Putamen (tissue), 1 donor: ENCODE results near the gene YES1.
"Not testable (repeated sequence)": the region's sequence is repeated elsewhere in the genome, so short reads cannot be mapped to it uniquely, and the experiment has no call there.

Experiments
- DNase-seq: peaks from one replicate; pipeline ENCODE4 v3.0.0-alpha.2; 2016; ENCODE audit warnings: low spot score

The YES1 gene

DNA sequence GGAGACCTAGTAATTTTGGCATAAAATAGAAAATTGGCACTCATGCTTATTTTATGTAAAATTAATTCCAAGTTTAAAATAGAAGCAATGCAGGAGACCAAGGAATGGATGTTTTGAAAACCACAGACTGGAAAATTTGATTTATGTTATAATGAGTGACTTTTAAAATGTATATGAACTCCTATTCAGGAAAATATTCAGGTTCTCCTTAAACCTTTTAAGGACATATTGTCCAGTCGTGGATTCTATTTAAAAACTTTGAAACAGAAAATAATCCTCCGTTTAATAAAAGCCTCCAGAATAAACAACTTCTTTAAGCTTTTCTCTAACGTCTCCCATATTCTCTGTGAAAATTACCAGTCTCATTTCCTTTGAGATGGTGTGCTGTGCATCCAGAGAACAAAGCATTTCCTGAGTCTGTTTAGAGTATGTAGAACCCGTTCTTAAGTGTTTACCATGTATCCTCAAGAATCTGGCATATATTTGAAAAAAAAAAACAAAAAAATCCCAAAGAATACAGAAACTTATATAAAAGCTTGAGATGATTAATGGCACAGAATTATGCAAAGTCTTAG lies 8.6 kb upstream of the YES1 start:
- DNase-seq = no peak

DNA sequence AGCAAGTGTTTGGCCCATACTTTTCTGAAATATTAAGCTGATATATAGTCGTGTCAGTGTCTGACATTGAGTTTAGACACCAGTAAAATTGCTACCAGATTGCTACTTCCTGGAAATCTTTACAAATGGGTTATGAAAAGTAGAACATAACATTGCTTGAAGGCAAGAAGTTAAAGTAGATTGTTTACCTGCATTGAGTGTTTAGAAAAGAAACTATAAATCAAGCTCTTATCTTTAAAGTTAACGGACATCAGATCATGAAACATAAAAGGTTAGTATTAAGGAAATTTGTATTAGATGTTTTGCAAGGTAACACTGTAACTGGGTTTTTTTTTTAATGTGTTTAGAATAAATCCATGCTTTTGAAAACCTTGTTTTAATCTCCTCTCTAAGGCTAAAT lies 4.8 kb upstream of the YES1 start:
- no peak for DNase-seq

DNA sequence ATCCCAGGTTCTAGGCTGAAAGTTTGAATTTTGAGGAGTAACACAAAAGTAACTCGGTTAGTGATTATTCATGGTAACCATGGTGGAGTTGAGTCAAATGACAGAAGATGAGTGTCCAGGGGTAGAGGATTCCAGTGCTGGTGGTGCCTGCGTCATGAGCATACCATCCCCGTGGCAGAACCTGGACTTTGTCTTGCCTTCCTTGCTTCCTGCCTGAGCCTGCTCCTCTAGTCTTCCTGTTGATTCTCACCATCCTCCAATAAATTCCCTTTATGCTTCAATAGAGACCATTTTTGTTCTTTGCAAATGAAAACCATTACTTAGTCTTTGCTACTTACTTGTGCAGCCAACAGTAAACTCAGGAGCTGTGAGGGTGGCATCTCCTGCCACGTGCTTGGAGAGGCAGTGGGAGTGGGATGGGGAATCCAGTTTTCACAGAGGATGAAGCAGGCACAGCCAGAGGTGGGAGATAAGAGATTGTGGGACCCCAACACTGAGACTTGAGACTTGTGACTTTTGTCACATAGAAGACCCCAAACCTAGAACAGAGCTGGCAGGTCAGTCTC lies 4.1 kb upstream of the YES1 start:
- DNase-seq = no peak

DNA sequence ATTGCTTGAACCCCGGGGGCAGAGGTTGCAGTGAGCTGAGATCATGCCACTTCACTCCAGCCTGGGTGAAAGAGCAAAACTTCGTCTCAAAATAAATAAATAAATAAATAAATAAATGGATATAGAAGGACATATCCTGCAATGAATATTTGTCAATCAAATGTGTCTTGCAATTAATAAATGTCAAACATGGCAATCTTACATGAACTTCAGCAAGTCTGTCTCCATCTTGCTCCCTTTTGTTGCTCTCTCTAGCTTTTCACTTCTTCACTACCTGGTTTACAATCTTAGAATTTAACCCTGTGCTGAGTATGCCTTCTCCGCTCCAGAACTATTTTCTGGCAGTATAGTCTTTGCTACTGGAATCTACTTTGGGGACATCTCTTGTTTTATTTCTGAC lies 3.3 kb upstream of the YES1 start:
- DNase-seq = no peak

DNA sequence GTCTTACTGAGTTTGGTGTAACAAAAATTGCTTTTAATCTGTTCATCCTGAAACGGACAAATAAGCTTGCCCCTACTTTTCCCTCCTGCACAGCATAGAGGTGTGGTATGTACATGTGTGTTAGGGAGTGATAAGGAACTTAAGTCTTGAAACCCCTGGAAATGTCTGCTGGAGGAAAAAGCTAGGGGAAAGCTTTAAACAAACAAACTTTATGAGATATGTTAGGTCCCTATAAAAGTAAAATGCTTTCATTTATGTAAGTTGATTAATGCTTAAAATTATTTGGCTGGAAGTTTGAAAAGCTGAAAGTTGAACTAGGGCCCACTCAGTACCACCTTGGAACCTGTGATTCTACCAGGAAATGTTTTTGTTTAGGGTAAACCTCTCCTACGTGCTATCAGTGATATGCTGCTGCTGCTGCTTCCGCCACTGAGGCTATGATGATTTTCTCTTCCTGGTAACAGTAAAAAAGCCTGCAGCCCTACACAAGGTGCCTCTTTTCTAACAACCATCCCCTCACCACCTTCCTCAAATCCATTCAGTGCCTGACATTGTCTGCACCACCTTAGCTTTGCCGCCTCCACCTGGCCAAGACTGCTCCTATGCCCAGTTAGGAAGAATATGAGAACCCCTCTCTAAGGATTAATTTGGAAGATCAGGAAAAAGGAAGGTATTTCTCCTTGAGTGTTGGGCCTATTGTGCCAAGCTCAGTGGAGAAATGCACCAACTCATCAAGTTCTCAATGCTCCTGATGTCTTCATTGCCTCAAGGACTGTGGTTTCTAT lies 2.5 kb upstream of the YES1 start:
- no peak for DNase-seq

DNA sequence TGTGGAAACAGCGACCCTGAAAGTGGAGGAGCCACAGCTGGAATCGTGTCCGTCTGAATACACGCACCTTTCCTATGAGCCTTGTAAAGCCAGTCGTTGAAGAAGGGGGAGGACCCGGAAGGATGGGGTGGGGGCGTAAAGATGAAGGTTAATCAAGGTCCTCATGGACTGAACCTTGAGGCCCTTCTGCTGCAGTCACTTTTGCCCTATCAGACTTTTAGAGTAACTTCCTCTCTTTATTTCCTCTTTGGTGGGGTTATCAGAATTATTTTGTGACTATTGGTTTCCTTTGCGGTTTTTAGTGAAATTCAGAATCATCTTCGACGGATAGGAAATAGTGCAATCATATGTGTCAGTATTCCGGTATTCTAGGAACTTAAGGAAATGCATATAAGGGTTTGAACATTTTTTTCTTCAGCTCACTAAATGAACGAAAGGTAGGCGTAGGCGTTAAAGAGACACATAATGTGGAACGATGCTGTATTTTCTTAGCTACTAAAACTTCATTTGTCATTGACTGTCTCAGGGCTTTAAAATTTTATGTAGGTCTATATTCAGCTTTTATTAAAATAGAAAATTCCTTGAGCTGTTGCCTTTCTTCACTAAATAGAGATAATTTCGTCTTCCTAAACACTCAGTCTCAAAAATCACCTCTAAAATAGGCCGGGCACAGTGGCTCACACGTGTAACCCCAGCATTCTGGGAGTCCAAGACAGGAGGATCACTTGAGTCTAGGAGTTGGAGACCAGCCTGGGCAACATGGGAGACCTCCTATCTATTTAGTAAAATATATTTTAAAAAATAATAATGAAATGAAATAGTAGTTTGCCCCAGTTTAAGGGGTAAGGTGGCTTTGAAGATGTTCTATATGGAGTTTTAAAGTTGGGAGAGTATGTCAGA lies 1.4 kb upstream of the YES1 start:
- DNase-seq = no peak

DNA sequence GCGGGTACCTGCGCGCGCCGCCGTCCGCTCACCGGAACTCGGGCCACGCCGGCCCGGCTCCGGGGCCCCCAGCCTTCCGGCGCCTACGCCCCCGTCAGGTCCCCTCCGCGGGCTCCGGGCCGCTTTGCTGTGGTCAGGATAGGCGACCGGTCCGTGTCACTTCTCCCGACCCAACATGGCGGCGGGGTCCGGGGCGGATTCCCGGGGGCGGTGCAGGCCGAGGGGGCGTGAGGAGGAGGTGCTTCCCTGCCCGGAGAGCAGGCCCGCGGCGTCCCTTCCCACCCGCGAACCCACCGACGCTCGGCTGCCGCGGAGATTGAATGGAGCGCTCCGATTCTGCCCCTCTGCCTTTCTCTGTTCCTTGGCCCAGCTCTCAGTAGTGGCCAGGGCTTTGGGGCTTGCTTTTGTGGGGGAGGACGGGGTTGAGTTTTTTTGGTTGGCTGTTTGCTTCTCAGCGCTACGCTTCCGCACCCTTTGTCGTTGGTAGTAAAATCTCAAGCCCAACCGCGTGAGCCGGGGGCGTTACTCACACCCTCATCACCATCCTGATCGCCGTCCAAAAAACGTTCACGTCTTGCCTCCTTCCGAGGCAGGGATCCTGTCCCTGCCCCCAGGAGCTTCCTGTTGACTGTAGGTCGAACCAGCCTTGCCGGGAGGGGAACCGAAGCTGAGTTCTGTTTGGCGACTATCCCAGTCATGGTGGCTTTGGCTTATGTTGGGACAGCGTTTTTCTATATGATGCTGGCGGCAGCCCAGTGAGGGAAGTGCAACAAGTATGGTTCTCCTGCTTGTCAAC lies 532 bp upstream of the YES1 start:
- peak; percentile 42 for DNase-seq

DNA sequence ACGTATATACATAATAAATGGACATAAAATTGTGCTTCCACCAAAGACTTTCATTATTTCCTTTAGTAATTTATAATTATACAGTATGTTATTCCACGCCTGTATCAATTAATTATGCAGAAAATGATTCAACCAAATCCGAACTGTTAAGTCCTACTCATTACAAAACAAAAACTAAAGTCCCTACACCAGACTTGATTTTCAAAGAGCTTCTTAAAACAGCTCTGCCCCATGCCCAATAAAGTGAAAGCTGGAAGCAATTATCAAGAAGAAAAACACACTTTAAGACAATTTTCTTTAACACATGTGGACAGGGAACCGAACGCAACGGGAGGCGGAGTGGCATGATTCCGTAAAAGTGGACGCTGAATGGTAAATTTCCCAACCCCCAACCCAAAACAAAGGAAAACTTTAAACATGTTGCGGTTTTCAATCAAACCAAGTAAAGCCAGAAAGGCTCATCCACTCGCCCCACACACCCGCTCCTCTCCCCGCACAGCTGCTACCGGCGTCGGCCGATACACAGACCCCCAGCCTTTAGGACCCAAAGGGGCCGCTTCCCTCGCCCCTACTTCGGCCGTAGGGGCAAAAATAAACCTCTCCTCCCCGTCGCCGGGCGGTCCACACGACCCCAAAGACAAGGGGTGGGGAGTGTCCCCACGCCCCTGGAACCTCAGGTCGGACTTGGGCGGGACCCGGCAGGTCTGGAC lies 705 bp downstream of the YES1 start:
- no peak for DNase-seq

DNA sequence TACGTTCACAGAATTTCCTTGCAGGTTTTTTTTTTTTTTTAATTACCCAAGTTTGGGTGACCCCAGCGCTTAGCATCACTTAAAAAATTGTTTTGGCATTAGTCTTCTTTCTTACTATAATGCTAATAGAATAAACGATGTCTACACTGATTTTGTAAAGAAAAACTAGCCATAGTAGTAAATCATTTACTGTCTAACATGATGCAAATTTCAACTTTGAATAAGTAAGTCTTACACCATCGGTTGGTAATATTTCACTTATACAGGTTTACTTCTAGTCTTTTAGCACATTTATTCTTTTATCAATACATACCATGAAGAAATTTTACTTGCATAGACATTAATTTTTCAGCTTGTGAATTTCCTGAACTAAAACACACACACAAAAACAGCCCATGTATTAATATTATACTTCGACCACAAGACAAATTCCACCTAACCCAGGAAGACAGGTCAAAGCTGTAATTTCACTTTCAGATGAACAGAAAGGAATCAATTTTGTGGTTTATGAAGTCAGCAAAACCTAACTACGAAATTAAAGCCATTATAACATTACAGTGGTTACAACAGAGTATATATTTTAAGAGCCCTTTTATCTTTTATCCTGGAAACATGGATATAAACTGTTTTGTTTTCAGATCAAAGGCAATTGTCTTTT lies 1.9 kb downstream of the YES1 start:
- DNase-seq = no peak

DNA sequence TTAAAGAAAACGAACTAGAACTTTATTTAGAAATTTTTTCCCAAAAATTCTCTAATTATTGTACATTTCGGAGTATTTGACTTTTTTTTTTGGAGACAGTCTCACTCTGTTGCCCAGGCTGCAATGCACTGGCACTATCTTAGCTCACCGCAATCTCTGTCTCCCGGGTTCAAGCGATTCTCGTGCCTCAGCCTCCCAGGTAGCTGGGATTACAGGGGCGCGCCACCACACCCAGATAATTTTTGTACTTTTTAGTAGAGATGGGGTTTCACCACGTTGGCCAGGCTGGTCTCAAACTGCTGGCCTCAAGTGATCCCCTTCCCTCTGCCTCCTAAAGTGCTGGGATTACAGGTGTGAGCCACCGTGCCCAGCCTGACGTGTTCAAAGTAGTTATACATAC lies 2.8 kb downstream of the YES1 start:
- not testable (repeated sequence) for DNase-seq

DNA sequence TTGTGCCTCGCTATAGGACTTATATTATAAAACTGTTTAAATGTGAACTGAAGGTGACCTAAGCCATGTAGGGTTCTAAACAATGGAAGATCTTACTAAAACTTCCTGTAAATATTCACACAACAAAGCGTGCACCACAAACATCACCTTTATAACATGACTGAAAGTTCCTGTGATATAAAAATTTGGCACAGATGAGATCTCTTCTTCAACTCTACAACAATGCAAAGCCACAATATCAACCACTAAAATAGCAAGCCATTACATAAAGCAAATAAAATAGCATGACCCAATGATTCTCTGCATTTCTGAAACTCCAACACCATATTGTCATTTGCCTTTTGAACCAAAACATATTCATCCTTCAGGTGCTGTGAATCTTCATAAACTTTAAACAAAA lies 3.5 kb downstream of the YES1 start:
- no peak for DNase-seq

DNA sequence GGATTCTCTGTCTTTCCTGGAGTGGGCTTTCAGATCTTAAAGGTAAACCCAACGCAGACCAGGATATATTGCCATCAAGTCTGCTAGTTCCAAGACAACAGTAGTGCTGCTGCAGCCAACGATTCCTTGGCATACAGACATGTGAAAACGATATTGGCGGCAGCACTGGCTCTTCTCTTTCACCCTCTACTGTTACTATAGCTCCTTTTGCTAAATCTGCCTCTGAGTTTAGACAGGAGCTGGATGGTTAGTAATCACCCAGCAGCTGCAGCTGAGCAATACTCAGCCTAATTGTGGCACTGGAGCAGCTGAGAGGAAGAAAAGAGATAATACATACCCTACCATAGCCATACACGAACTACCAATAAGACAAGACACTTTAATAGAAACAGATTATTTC lies 4.0 kb downstream of the YES1 start:
- no peak for DNase-seq

DNA sequence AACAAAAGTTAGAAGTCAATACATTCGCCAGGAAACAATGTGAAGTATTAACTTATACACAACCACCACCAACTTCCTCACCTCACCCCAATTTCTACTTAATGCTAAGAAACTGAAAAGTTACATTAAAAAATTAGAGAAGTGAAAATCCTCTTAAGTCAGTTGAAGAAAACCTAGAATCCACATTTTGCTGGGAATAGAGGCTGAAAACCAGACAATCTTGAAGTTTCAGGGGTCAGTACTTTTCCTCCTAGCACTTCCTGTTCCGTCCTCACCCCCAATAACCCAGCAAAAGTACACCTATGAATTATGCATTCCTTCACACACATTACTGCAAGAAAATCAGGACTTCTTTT lies 6.3 kb downstream of the YES1 start:
- no peak for DNase-seq

DNA sequence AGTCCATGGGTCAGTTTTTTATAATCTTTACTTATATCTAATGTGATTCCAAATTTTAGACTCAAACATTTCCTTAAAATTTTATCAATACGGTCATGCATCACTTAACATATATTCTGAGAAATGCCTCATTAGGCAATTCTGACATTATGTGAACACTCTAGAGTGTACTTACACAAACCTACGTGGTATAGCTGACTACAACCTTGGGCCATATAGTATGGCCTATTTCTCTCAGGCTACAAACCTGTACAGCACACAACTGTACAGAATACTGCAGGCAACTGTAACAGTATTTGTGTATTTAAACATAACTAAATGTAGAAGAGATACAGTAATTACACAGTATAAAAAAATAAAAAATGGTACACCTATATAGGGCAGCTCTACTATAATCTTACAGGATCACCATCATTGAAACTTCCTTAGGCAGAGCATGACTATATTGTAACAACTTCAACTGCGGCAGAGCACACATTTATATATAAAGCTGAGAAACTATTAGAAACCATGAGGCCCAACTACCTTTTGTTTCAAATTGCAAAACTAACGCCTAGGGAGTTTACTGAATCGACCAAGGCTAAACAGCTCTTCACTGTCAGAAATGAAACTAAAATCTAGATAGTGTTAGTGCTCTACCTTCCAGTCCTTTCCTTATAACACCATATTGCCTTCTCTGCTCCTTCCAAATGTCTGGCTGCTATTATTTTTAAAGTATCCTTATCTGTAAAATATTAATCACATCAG lies 6.9 kb downstream of the YES1 start:
- no peak for DNase-seq

DNA sequence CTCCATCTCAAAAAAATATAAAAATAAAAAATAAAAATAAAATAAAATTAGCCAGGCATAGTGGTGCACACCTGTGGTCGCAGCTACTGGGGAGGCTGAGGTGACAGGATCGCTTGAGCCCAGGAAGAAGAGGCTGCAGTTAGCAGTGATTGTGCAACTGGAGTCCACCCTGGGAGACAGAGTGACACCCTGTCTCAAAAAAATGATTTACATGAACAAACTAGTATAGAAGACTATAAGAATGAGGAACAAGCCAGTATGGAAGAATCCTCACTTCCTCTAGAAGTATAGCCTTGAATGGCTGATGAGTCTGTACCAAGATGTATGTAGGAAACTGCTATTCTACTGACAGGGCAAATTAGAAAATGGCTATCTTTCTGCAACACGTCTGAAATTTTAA lies 10.9 kb downstream of the YES1 start:
- DNase-seq = no peak

DNA sequence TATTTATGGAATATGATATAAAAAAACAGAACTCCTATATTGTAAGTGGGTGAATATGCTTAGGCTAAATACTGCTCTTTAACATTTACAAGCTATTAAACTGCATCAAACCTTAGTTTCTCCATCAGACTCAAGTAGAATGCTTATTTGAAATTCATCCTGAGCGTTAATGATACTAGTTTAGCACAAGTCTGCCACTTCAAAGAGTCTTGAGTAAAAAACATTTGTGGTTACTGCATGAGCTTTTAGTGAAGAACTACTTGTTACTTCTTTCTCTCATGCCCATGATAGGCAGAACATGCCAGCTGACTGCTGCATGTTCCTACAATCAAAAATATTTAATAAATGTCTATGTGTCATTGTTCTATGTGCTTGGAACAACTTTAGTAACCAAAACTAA lies 12.1 kb downstream of the YES1 start:
- DNase-seq = no peak

DNA sequence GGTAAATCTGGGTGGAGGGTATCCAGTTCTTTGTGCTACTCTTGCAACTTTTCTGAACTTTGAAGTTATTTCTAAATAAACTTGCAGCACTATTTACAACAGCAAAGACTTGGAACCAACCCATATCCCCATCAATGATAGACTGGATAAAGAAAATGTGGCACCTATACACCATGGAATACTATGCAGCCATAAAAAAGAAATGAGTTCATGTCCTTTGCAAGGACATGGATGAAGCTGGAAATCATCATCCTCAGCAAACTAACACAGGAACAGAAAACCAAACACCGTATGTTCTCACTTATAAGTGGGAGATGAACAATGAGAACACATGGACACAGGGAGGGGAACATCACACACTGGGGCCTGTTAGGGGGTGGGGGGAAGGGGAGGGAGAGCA lies 16.7 kb downstream of the YES1 start:
- not testable (repeated sequence) for DNase-seq

DNA sequence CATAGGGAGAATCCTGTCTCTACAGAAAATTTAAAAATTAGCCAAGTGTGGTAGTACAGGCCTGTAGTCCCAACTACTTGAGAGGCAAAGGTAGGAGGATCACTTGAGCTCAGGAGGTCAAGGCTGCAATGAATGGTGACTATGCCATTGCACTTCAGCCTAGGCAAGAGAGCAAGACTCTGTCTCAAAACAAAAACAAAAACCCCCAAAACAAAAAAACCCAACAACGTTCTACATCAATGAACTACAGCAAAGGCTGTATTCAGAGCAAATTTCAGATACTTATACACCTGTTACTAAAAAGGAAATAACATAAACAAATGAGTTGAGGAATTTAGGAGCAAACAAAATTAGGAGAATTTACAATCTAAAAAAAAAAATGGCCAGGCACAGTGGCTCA lies 22.6 kb downstream of the YES1 start:
- DNase-seq = no peak

DNA sequence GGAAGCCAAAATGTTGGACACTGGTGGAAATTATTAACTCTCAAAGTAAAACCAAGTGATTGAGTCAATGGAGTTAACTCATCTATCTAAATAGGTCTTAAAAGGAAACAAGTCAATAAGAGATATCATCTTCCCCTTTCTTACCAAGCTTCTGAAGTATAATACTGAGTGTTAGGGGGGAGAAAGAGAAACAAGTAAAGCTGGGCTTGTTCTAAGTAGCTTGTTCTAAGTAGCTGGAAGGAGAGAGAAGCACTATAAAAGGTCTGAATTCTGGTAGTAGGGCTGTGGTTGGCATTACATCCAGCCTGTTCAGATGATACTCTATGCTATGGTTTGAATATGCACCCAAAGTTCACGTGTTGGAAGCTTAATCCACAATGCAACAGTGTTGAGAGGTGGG lies 26.8 kb downstream of the YES1 start:
- no peak for DNase-seq
